Liver (tissue), 9 donors: ENCODE results near the gene NKAIN2. TPM values are rescaled to one million over a fixed set of nuclear protein-coding genes. Genes with fewer than 3 reads are reported as not detected.

Experiments
- DNase-seq: peaks from one replicate; pipeline ENCODE4 v3.0.0-alpha.2; 2017; ENCODE audit warnings: low spot score
- H3K27ac ChIP-seq, 2 donors: one replicate each; pipeline ENCODE4 v1.7.0; 2013; ENCODE audit warnings: inconsistent platforms in 2 of 2, low read length in 2 of 2, control low read depth in 1 of 2, low read depth in 1 of 2, mild to moderate bottlenecking in 1 of 2
- H3K27me3 ChIP-seq, 4 donors: one replicate each; pipeline versions ENCODE4 v1.6.1 to v1.7.0; 2013; ENCODE audit warnings: low read length in 3 of 4, inconsistent platforms in 1 of 4, mild to moderate bottlenecking in 1 of 4, moderate library complexity in 1 of 4; ENCODE audit not compliant: control insufficient read depth in 4 of 4, insufficient read depth in 4 of 4
- H3K36me3 ChIP-seq, 4 donors: one replicate each; pipeline versions ENCODE4 v1.6.1 to v1.7.0; 2013; ENCODE audit warnings: low read length in 3 of 4, mild to moderate bottlenecking in 3 of 4, low read depth in 1 of 4, moderate library complexity in 1 of 4; ENCODE audit not compliant: control insufficient read depth in 4 of 4, insufficient read depth in 3 of 4
- H3K4me1 ChIP-seq, 4 donors: one replicate each; pipeline versions ENCODE4 v1.6.1 to v1.7.0; 2013; ENCODE audit warnings: low read length in 3 of 4, mild to moderate bottlenecking in 3 of 4, moderate library complexity in 1 of 4; ENCODE audit not compliant: control insufficient read depth in 4 of 4, insufficient read depth in 4 of 4
- H3K4me3 ChIP-seq, 3 donors: one replicate each; pipeline versions ENCODE4 v1.6.1 to v1.7.0; 2013; ENCODE audit warnings: low read length in 3 of 3, control low read depth in 1 of 3, low read depth in 1 of 3, mild to moderate bottlenecking in 1 of 3
- H3K9ac ChIP-seq, 2 donors: one replicate each; pipeline ENCODE4 v1.7.0; 2013; ENCODE audit warnings: low read length in 2 of 2, mild to moderate bottlenecking in 2 of 2, moderate library complexity in 2 of 2, control low read depth in 1 of 2, low read depth in 1 of 2
- H3K9me3 ChIP-seq, 4 donors: one replicate each; pipeline versions ENCODE4 v1.6.1 to v1.7.0; 2013; ENCODE audit warnings: low read length in 3 of 4; ENCODE audit not compliant: control insufficient read depth in 4 of 4
- CTCF ChIP-seq: fragments of 150-350 bp; IDR thresholded peaks from 2 replicates; pipeline ENCODE4 v1.5.1; 2017; ENCODE audit warnings: improper control_type of control experiment, low read depth, low read length; ENCODE audit not compliant: missing input control
- FOXA1 ChIP-seq: IDR thresholded peaks from 2 replicates; pipeline ENCODE4 v1.6.1; 2016; ENCODE audit warnings: antibody characterized with exemption
- FOXA2 ChIP-seq: IDR thresholded peaks from 2 replicates; pipeline ENCODE4 v1.6.1; 2016; ENCODE audit warnings: antibody characterized with exemption
- HNF4A ChIP-seq, 2 donors: conservative IDR thresholded peaks; 2 replicates each; pipeline ENCODE4 v1.6.1; 2016; ENCODE audit warnings: antibody characterized with exemption in 2 of 2, mild to moderate bottlenecking in 2 of 2
- HNF4G ChIP-seq: IDR thresholded peaks from 2 replicates; pipeline ENCODE4 v1.6.1; 2016; ENCODE audit warnings: antibody characterized with exemption
- JUND ChIP-seq, 2 donors: IDR thresholded peaks; 2 replicates each; pipeline ENCODE4 v1.6.1; 2016; ENCODE audit warnings: antibody characterized with exemption in 2 of 2
- MAX ChIP-seq: IDR thresholded peaks from 2 replicates; pipeline ENCODE4 v1.6.1; 2016; ENCODE audit warnings: antibody characterized with exemption
- RAD21 ChIP-seq, 2 donors: IDR thresholded peaks; 2 replicates each; pipeline ENCODE4 v1.6.1; 2016; ENCODE audit warnings: antibody characterized with exemption in 2 of 2, mild to moderate bottlenecking in 2 of 2
- REST ChIP-seq: IDR thresholded peaks from 2 replicates; pipeline ENCODE4 v1.6.1; 2016; ENCODE audit warnings: antibody characterized with exemption, mild to moderate bottlenecking
- SP1 ChIP-seq: IDR thresholded peaks from 2 replicates; pipeline ENCODE4 v1.6.1; 2018; ENCODE audit warnings: antibody characterized with exemption, mild to moderate bottlenecking
- TAF1 ChIP-seq: conservative IDR thresholded peaks from 2 replicates; pipeline ENCODE4 v1.6.1; 2016; ENCODE audit warnings: antibody characterized with exemption, mild to moderate bottlenecking
- ZBTB33 ChIP-seq: IDR thresholded peaks from 2 replicates; pipeline ENCODE4 v1.6.1; 2016; ENCODE audit warnings: antibody characterized with exemption
- WGBS: extraction: QIAGEN DNeasy Blood & Tissue Kit; methylation state at CpG from one replicate; pipeline ENCODE4 v1.1.7; 2013; 5-methylcytosine and 5-hydroxymethylcytosine counted together
- polyA plus RNA-seq, 2 donors: library from polyadenylated mRNA; stranded (reverse) in 1 of 2; unstranded in 1 of 2; fragments of 200-250 nt in 1 of 2; fragments of >200 nt in 1 of 2; fragmentation: Nextera tagmentation in 1 of 2; extraction: Ambion mirVana in 1 of 2; gene quantifications; one replicate each; pipeline versions ENCODE4 v1.2.1 to v1.2.3, GENCODE V29; 2013 to 2015
- total RNA-seq, 2 donors: library from RNA; depleted of rRNA; stranded (reverse); fragments of >200 nt; gene quantifications; one replicate each; pipeline ENCODE4 v1.2.3, GENCODE V29; 2014
- donor health status: healthy.
- donor health status: healthy.
- donor health status: healthy.
- donor health status: healthy.
- donor health status: healthy.

NKAIN2 gene
- total and polyA plus RNA-seq, 4 donors = 0.05 to 0.14 TPM; not detected in 2

GRCh38 chr6:124069230-124069950, 265.7 kb downstream of the NKAIN2 start:
- H3K36me3 ChIP-seq = no peaks in the 10 kb centered on the region
- no peak overlapping the region for H3K27ac ChIP-seq
- TF ChIP-seq RAD21 (IDR thresholded peaks at IDR 0.05) (no peak), FOXA2 (no peak), REST (no peak), ZBTB33 (no peak), FOXA1 (no peak), HNF4G (no peak), SP1 (no peak), HNF4A (conservative IDR thresholded peaks at IDR 0.05) (no peak), JUND (IDR thresholded peaks at IDR 0.05) (no peak), MAX (no peak)
- no peak overlapping the region for H3K9ac ChIP-seq
- H3K27me3 ChIP-seq = peaks cover 0 to 3% (median under 1%) of the 10 kb centered on the region in 4 donors
- H3K4me1 ChIP-seq = no peaks in the 10 kb centered on the region
- H3K4me3 ChIP-seq = no peak overlapping the region
- no peaks in the 10 kb centered on the region for H3K9me3 ChIP-seq
- DNase-seq = no peak
- WGBS = 71% methylated on average over 5 of the region's 5 CpGs

- 51% methylated on average over 6 of the region's 6 CpGs for WGBS
- no peaks in the 10 kb centered on the region for H3K36me3 ChIP-seq
- no peaks in the 10 kb centered on the region for H3K9me3 ChIP-seq
- H3K4me1 ChIP-seq = no peaks in the 10 kb centered on the region
- no peak for DNase-seq
- H3K9ac ChIP-seq = no peak overlapping the region
- no peak for TF ChIP-seq JUND (IDR thresholded peaks at IDR 0.05)
- TF ChIP-seq RAD21 (IDR thresholded peaks at IDR 0.05) = no peak
- TF ChIP-seq MAX = no peak
- no peak for TF ChIP-seq CTCF
- no peak for TF ChIP-seq TAF1
- H3K4me3 ChIP-seq = no peak overlapping the region
- H3K27me3 ChIP-seq = peaks cover 0 to 3% (median 1%) of the 10 kb centered on the region in 4 donors
- no peak overlapping the region for H3K27ac ChIP-seq
These were observed 269.4 kb downstream of the NKAIN2 start for GRCh38 chr6:124073021-124073420.
